HepG2 (cell line): Measurements from ENCODE around the gene ANTXR1. TPM values are rescaled to one million over a fixed set of nuclear protein-coding genes. Genes with fewer than 3 reads are reported as not detected.
A peak's percentile ranks its signal among the peaks of the same experiment; 100 is the strongest.

Experiments used
- ATAC-seq: fragments of 200-7000 bp; cut with Tn5 transposase; 3 replicates; pipeline ENCODE4 v1.9.1; 2020; ENCODE audit warnings: mild to moderate bottlenecking, moderate library complexity
- BruUV-seq: library from RNA; stranded (reverse); fragments of 400-500 nt; replicated peaks from 2 replicates; lab custom pipeline; 2021; lab: Mats Ljungman, UMichigan
- CTCF ChIA-PET: fragments of 300-600 bp; formaldehyde crosslinking; extraction: SDS; loops from one replicate; lab custom pipeline; 2021; ENCODE audit warnings: low total read pairs, inconsistent platforms, low intra/inter-chr PET ratio; lab: Yijun Ruan, JAX
- POLR2A ChIA-PET: fragments of 350-600 bp; sonication (Branson Sonifier 250); formaldehyde crosslinking; loops from one replicate; lab custom pipeline; 2020; ENCODE audit warnings: antibody characterized with exemption, inconsistent platforms; lab: Yijun Ruan, JAX
- DNase-seq: peaks from one replicate; pipeline ENCODE4 v3.0.0-alpha.2; 2015; ENCODE audit warnings: low spot score
- FAIRE-seq: peaks from 3 replicates; lab custom pipeline; 2011; peaks lifted over from hg19 to GRCh38; lab: Jason Lieb, UNC
- H2AFZ ChIP-seq: one replicate; pipeline ENCODE4 v1.6.1; 2011; ENCODE audit warnings: low read length, inconsistent platforms
- H3K27ac ChIP-seq: fragments of 300-600 bp; 3 replicates; pipeline ENCODE4 v1.8.0; 2011; ENCODE audit warnings: mixed run types, mild to moderate bottlenecking, mixed read lengths, low read length, inconsistent platforms; ENCODE audit not compliant: insufficient read depth; ENCODE audit errors: extremely low read length
- H3K27me3 ChIP-seq, 2 experiments: fragments of 200-600 bp in 1 of 2; 2 replicates in 1 of 2; 3 replicates in 1 of 2; pipeline versions ENCODE4 v1.6.0 to v1.8.0; 2011; ENCODE audit warnings: low read length in 2 of 2, mild to moderate bottlenecking in 2 of 2, moderate library complexity in 2 of 2, inconsistent platforms in 1 of 2; ENCODE audit not compliant: insufficient read depth in 2 of 2, control insufficient read depth in 1 of 2
- H3K36me3 ChIP-seq, 2 experiments: fragments of 200-600 bp in 1 of 2; replicated peaks in 1 of 2; 2 replicates in 1 of 2; 3 replicates in 1 of 2; pipeline versions ENCODE4 v1.5.1 to v1.8.0; 2011; ENCODE audit warnings: low read length in 2 of 2, inconsistent platforms in 1 of 2; ENCODE audit not compliant: insufficient read depth in 2 of 2, control insufficient read depth in 1 of 2
- H3K4me1 ChIP-seq: 2 replicates; pipeline ENCODE4 v1.5.1; 2012; ENCODE audit warnings: low read length, inconsistent platforms; ENCODE audit not compliant: insufficient read depth
- H3K4me2 ChIP-seq: 2 replicates; pipeline ENCODE4 v1.6.0; 2011; ENCODE audit warnings: low read depth, low read length, inconsistent platforms
- H3K4me3 ChIP-seq, 3 experiments: fragments of 200-600 bp in 1 of 3; sonication (generic), shearing (Covaris generic) in 1 of 3; replicated peaks in 1 of 3; 2 replicates each; pipeline ENCODE4 v1.5.1; 2011 to 2016; ENCODE audit warnings: low read length in 3 of 3, inconsistent platforms in 2 of 3, low read depth in 2 of 3, mild to moderate bottlenecking in 2 of 3, control low read depth in 1 of 3, mixed read lengths in 1 of 3; ENCODE audit not compliant: insufficient read depth in 1 of 3
- H3K79me2 ChIP-seq: one replicate; pipeline ENCODE4 v1.6.1; 2011; ENCODE audit warnings: low read length, inconsistent platforms; ENCODE audit not compliant: insufficient read depth
- H3K9ac ChIP-seq: 2 replicates; pipeline ENCODE4 v1.6.0; 2011; ENCODE audit warnings: mild to moderate bottlenecking, low read depth, low read length, inconsistent platforms; ENCODE audit not compliant: insufficient read depth
- H3K9me3 ChIP-seq: 2 replicates; pipeline ENCODE4 v1.5.1; 2012; ENCODE audit warnings: mild to moderate bottlenecking, low read length
- H4K20me1 ChIP-seq: 2 replicates; pipeline ENCODE4 v1.6.0; 2011; ENCODE audit warnings: inconsistent platforms, mild to moderate bottlenecking, low read length, moderate library complexity; ENCODE audit not compliant: insufficient read depth
- CCAR2 ChIP-seq: fragments of 200-400 bp; formaldehyde crosslinking; optimal IDR thresholded peaks from 2 replicates; pipeline ENCODE3; 2018; ENCODE audit warnings: low read depth, mild to moderate bottlenecking, low read length, moderate library complexity
- NFIB ChIP-seq: sonication (generic); formaldehyde crosslinking; IDR thresholded peaks from 2 replicates; pipeline ENCODE4 v1.9.0; 2021; ENCODE audit warnings: missing genetic modification reagents, mild to moderate bottlenecking, borderline replicate concordance
- SMARCC2 ChIP-seq: fragments of 450-650 bp; IDR thresholded peaks from 2 replicates; pipeline ENCODE4 v1.6.1; 2017; ENCODE audit warnings: antibody characterized with exemption, mild to moderate bottlenecking
- ZBTB8A ChIP-seq: sonication (generic); formaldehyde crosslinking; IDR thresholded peaks from 2 replicates; pipeline ENCODE4 v1.4.0; 2020; ENCODE audit warnings: mild to moderate bottlenecking, low read depth, missing genetic modification reagents, borderline replicate concordance
- ZNF12 ChIP-seq: sonication (generic); formaldehyde crosslinking; IDR thresholded peaks from 2 replicates; pipeline ENCODE4 v1.5.0; 2020; ENCODE audit warnings: missing genetic modification reagents
- ZNF605 ChIP-seq: sonication (generic); formaldehyde crosslinking; IDR thresholded peaks from 2 replicates; pipeline ENCODE4 v1.8.0; 2022; ENCODE audit warnings: mild to moderate bottlenecking, missing genetic modification reagents
- ZNF652 ChIP-seq: IDR thresholded peaks from 2 replicates; pipeline ENCODE4 v1.6.1; 2016; ENCODE audit warnings: low read depth, borderline replicate concordance
- ZZZ3 ChIP-seq: sonication (generic); formaldehyde crosslinking; IDR thresholded peaks from 2 replicates; pipeline ENCODE4 v1.4.0; 2020; ENCODE audit warnings: missing genetic modification reagents, mild to moderate bottlenecking, borderline replicate concordance
- WGBS: methylation state at CpG from one replicate; pipeline ENCODE4 v1.1.6; 2017; ENCODE audit warnings: low lambda C conversion rate; 5-methylcytosine and 5-hydroxymethylcytosine counted together
- in situ Hi-C: cut with HindIII; loops from 2 replicates; pipeline ENCODE4 v1.10.0; 2017; ENCODE audit warnings: low pct_unique_long_range_greater_than_20kb; ENCODE audit not compliant: extremely low pct_ligation_motif_present
- intact Hi-C: fragments of 100-400 bp; cut with micrococcal nuclease; formaldehyde crosslinking; loops from one replicate; pipeline ENCODE4 v1.10.0; 2022; ENCODE audit not compliant: unreplicated experiment
- polyA plus RNA-seq, 8 experiments: library from polyadenylated mRNA; depleted of rRNA in 3 of 8; stranded (reverse) in 7 of 8; unstranded in 1 of 8; fragments of >200 nt; fragmentation: Illumina TruSeq in 4 of 8; extraction: Trizol in 4 of 8; gene quantifications; 2 replicates each; pipeline versions ENCODE4 v1.2.1 to v1.2.3, GENCODE V29; 2011 to 2016; ENCODE audit warnings: low read depth in 4 of 8, missing spikeins in 1 of 8, mixed read lengths in 1 of 8; ENCODE audit not compliant: insufficient read depth in 1 of 8
- total RNA-seq, 5 experiments: library from RNA; depleted of rRNA; stranded (reverse); fragments of >200 nt; fragmentation: Illumina TruSeq; extraction: Trizol; gene quantifications; 2 replicates each; pipeline ENCODE4 v1.2.3, GENCODE V29; 2016; ENCODE audit warnings: low read depth in 1 of 5
- TF ChIP-seq, protein P1 (sequence below): sonication (generic); formaldehyde crosslinking; IDR thresholded peaks from 2 replicates; pipeline ENCODE4 v1.4.0; 2020; ENCODE audit warnings: missing genetic modification reagents
- TF ChIP-seq, protein P2 (sequence below): sonication (generic); formaldehyde crosslinking; IDR thresholded peaks from 2 replicates; pipeline ENCODE4 v1.4.0; 2020; ENCODE audit warnings: mild to moderate bottlenecking, missing genetic modification reagents
- TF ChIP-seq, protein P3 (sequence below): sonication (generic); formaldehyde crosslinking; IDR thresholded peaks from 2 replicates; pipeline ENCODE4 v1.9.0; 2021; ENCODE audit warnings: missing genetic modification reagents, mild to moderate bottlenecking, borderline replicate concordance

Gene ANTXR1
- total and polyA plus RNA-seq, 2 of the 13 experiments (the other 11 are each of a cell fraction or from before 2014, with no cell fraction given), result 4.5 to 12.7 TPM

DNA sequence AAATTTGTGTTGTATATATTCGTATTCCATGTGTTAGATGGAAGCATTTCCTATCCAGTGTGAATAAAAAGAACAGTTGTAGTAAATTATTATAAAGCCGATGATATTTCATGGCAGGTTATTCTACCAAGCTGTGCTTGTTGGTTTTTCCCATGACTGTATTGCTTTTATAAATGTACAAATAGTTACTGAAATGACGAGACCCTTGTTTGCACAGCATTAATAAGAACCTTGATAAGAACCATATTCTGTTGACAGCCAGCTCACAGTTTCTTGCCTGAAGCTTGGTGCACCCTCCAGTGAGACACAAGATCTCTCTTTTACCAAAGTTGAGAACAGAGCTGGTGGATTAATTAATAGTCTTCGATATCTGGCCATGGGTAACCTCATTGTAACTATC, 235.3 kb downstream of the ANTXR1 start:
- H3K9me3 ChIP-seq, result no peaks in the 10 kb centered on the region
- FAIRE-seq (no peak), DNase-seq (no peak), ATAC-seq (no peak)
- POLR2A ChIA-PET, result no interaction called here
- peaks cover 1 to 4% of the 10 kb centered on the region in 2 experiments; a peak in 2 of 5 replicates for H3K36me3 ChIP-seq
- WGBS, result 89% methylated on average over 4 of the region's 4 CpGs
- intact Hi-C loops, result no loop called here
- no peak overlapping the region for H3K4me3 ChIP-seq
- no peak overlapping the region for H2AFZ ChIP-seq
- TF ChIP-seq, protein P1, sequence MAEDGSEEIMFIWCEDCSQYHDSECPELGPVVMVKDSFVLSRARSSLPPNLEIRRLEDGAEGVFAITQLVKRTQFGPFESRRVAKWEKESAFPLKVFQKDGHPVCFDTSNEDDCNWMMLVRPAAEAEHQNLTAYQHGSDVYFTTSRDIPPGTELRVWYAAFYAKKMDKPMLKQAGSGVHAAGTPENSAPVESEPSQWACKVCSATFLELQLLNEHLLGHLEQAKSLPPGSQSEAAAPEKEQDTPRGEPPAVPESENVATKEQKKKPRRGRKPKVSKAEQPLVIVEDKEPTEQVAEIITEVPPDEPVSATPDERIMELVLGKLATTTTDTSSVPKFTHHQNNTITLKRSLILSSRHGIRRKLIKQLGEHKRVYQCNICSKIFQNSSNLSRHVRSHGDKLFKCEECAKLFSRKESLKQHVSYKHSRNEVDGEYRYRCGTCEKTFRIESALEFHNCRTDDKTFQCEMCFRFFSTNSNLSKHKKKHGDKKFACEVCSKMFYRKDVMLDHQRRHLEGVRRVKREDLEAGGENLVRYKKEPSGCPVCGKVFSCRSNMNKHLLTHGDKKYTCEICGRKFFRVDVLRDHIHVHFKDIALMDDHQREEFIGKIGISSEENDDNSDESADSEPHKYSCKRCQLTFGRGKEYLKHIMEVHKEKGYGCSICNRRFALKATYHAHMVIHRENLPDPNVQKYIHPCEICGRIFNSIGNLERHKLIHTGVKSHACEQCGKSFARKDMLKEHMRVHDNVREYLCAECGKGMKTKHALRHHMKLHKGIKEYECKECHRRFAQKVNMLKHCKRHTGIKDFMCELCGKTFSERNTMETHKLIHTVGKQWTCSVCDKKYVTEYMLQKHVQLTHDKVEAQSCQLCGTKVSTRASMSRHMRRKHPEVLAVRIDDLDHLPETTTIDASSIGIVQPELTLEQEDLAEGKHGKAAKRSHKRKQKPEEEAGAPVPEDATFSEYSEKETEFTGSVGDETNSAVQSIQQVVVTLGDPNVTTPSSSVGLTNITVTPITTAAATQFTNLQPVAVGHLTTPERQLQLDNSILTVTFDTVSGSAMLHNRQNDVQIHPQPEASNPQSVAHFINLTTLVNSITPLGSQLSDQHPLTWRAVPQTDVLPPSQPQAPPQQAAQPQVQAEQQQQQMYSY, result no peak
- no peak for TF ChIP-seq SMARCC2
- TF ChIP-seq ZBTB8A (CRISPR knock-in tag), result no peak
- no peak for TF ChIP-seq ZNF605 (CRISPR knock-in tag)
- TF ChIP-seq CCAR2, result no peak
- TF ChIP-seq, protein P2, sequence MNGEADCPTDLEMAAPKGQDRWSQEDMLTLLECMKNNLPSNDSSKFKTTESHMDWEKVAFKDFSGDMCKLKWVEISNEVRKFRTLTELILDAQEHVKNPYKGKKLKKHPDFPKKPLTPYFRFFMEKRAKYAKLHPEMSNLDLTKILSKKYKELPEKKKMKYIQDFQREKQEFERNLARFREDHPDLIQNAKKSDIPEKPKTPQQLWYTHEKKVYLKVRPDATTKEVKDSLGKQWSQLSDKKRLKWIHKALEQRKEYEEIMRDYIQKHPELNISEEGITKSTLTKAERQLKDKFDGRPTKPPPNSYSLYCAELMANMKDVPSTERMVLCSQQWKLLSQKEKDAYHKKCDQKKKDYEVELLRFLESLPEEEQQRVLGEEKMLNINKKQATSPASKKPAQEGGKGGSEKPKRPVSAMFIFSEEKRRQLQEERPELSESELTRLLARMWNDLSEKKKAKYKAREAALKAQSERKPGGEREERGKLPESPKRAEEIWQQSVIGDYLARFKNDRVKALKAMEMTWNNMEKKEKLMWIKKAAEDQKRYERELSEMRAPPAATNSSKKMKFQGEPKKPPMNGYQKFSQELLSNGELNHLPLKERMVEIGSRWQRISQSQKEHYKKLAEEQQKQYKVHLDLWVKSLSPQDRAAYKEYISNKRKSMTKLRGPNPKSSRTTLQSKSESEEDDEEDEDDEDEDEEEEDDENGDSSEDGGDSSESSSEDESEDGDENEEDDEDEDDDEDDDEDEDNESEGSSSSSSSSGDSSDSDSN (CRISPR knock-in tag), result no peak
- TF ChIP-seq ZNF652, result no peak
- no peak for TF ChIP-seq ZNF12 (CRISPR knock-in tag)
- TF ChIP-seq, protein P3, sequence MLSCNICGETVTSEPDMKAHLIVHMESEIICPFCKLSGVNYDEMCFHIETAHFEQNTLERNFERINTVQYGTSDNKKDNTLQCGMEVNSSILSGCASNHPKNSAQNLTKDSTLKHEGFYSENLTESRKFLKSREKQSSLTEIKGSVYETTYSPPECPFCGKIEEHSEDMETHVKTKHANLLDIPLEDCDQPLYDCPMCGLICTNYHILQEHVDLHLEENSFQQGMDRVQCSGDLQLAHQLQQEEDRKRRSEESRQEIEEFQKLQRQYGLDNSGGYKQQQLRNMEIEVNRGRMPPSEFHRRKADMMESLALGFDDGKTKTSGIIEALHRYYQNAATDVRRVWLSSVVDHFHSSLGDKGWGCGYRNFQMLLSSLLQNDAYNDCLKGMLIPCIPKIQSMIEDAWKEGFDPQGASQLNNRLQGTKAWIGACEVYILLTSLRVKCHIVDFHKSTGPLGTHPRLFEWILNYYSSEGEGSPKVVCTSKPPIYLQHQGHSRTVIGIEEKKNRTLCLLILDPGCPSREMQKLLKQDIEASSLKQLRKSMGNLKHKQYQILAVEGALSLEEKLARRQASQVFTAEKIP (CRISPR knock-in tag), result no peak
- TF ChIP-seq NFIB (CRISPR knock-in tag), result no peak
- TF ChIP-seq ZZZ3, result no peak
- no peak overlapping the region for H3K4me2 ChIP-seq
- no peaks in the 10 kb centered on the region for H4K20me1 ChIP-seq
- in situ Hi-C loops, result no loop called here
- H3K4me1 ChIP-seq, result peaks cover 13% of the 10 kb centered on the region
- CTCF ChIA-PET, result no interaction called here
- BruUV-seq, result TSS peak; percentile 33
- H3K27me3 ChIP-seq, result no peaks in the 10 kb centered on the region
- H3K27ac ChIP-seq, result no peak overlapping the region
- H3K9ac ChIP-seq, result no peak overlapping the region
- no peaks in the 10 kb centered on the region for H3K79me2 ChIP-seq
